ENCODE data around the gene LSP1.
"Not testable (repeated sequence)": the region's sequence is repeated elsewhere in the genome, so short reads cannot be mapped to it uniquely, and the experiment has no call there.

LSP1 gene

GRCh38 chr11:1872267-1872985, 19.5 kb downstream of the LSP1 start:
- no peak for FAIRE-seq
- DNase-seq (ENCODE audit: insufficient read length, low spot score) = no peak
- TF ChIP-seq POLR2A (IDR thresholded peaks at IDR 0.05; ENCODE audit: low read depth, low read length) = no peak

GRCh38 chr11:1873048-1873812, 20.3 kb downstream of the LSP1 start:
- no peak for FAIRE-seq
- DNase-seq (ENCODE audit: insufficient read length, low spot score) = peak; percentile 65
- TF ChIP-seq POLR2A (IDR thresholded peaks at IDR 0.05; ENCODE audit: low read depth, low read length) = no peak

GRCh38 chr11:1873813-1874150, 20.9 kb downstream of the LSP1 start:
- not testable (repeated sequence) for FAIRE-seq

GRCh38 chr11:1874441-1875092, 21.7 kb downstream of the LSP1 start:
- not testable (repeated sequence) for DNase-seq (ENCODE audit: insufficient read length, low spot score); FAIRE-seq

More at GRCh38 chr11:1873813-1874150, 20.9 kb downstream of the LSP1 start:
- DNase-seq (ENCODE audit: insufficient read length, low spot score) = not testable (repeated sequence)

- TF ChIP-seq POLR2A (IDR thresholded peaks at IDR 0.05; ENCODE audit: low read depth, low read length) = no peak
- FAIRE-seq (no peak), DNase-seq (ENCODE audit: insufficient read length, low spot score) (no peak)
Measured at GRCh38 chr11:1875093-1875850, 22.4 kb downstream of the LSP1 start.

- FAIRE-seq = not testable (repeated sequence)
Measured at GRCh38 chr11:1875851-1876301, 23.0 kb downstream of the LSP1 start.

GRCh38 chr11:1876361-1877063, 23.6 kb downstream of the LSP1 start:
- DNase-seq (ENCODE audit: insufficient read length, low spot score) = no peak
- TF ChIP-seq POLR2A (IDR thresholded peaks at IDR 0.05; ENCODE audit: low read depth, low read length) = no peak
- FAIRE-seq = no peak

More at GRCh38 chr11:1875851-1876301, 23.0 kb downstream of the LSP1 start:
- not testable (repeated sequence) for DNase-seq (ENCODE audit: insufficient read length, low spot score)

- FAIRE-seq = no peak
- DNase-seq (ENCODE audit: insufficient read length, low spot score) = no peak
- no peak for TF ChIP-seq POLR2A (IDR thresholded peaks at IDR 0.05; ENCODE audit: low read depth, low read length)
Measured at GRCh38 chr11:1877211-1878136, 24.6 kb downstream of the LSP1 start.

GRCh38 chr11:1878137-1879031, 25.5 kb downstream of the LSP1 start:
- no peak for FAIRE-seq
- no peak for DNase-seq (ENCODE audit: insufficient read length, low spot score)
- no peak for TF ChIP-seq POLR2A (IDR thresholded peaks at IDR 0.05; ENCODE audit: low read depth, low read length)

- TF ChIP-seq POLR2A (IDR thresholded peaks at IDR 0.05; ENCODE audit: low read depth, low read length) = no peak
- DNase-seq (ENCODE audit: insufficient read length, low spot score) (no peak), FAIRE-seq (no peak)
Measured at GRCh38 chr11:1879342-1879940, 26.6 kb downstream of the LSP1 start.
